OCI-LY3 (cell line): Measurements from ENCODE around the gene CEP41.

ENCODE experiments used
- H2AFZ ChIP-seq: fragments of 200-600, 300-600 bp; shearing (Covaris generic); 2 replicates; pipeline ENCODE4 v1.6.0; 2014; ENCODE audit warnings: antibody characterized with exemption, low read depth, low read length
- H3K27ac ChIP-seq: fragments of 200-600, 300-600 bp; sonication (generic); 2 replicates; pipeline ENCODE4 v1.5.1; 2014; ENCODE audit warnings: mild to moderate bottlenecking, low read length, moderate library complexity, mixed read lengths
- H3K27me3 ChIP-seq: fragments of 200-600, 300-600 bp; sonication (generic); 2 replicates; pipeline ENCODE4 v1.6.1; 2014; ENCODE audit warnings: low read depth, low read length, mixed read lengths
- H3K36me3 ChIP-seq: fragments of 200-600, 300-600 bp; sonication (generic); replicated peaks from 2 replicates; pipeline ENCODE3; 2014; ENCODE audit warnings: low read depth, low read length, mixed read lengths
- H3K4me1 ChIP-seq: fragments of 300-600, 200-600 bp; sonication (generic); 2 replicates; pipeline ENCODE4 v1.6.1; 2014; ENCODE audit warnings: low read length, mixed read lengths
- H3K4me2 ChIP-seq: fragments of 200-600, 300-600 bp; sonication (generic); 2 replicates; pipeline ENCODE4 v1.6.1; 2014; ENCODE audit warnings: low read length, mixed read lengths
- H3K4me3 ChIP-seq: fragments of 300-600, 200-600 bp; sonication (generic); 2 replicates; pipeline ENCODE4 v1.5.1; 2014; ENCODE audit warnings: antibody characterized with exemption, mild to moderate bottlenecking, low read length, moderate library complexity
- H3K79me2 ChIP-seq: fragments of 300-600, 200-600 bp; shearing (Covaris generic); 2 replicates; pipeline ENCODE4 v1.6.1; 2014; ENCODE audit warnings: mild to moderate bottlenecking, low read length, mixed read lengths
- H3K9ac ChIP-seq: fragments of 300-600, 200-600 bp; shearing (Covaris generic); 2 replicates; pipeline ENCODE4 v1.6.0; 2014; ENCODE audit warnings: mild to moderate bottlenecking, low read length, moderate library complexity
- H3K9me3 ChIP-seq: fragments of 200-600, 300-600 bp; shearing (Covaris generic); 2 replicates; pipeline ENCODE4 v1.6.1; 2014; ENCODE audit warnings: low read length, mixed read lengths; ENCODE audit not compliant: insufficient read depth
- H4K20me1 ChIP-seq: fragments of 200-600, 300-600 bp; sonication (generic); 2 replicates; pipeline ENCODE4 v1.6.1; 2016; ENCODE audit warnings: low read length, mixed read lengths; ENCODE audit not compliant: insufficient read depth
- CTCF ChIP-seq: fragments of 200-600, 300-600 bp; sonication (generic); IDR thresholded peaks from 2 replicates; pipeline ENCODE4 v1.5.1; 2014; ENCODE audit warnings: antibody characterized with exemption, low read length, low read depth
- EZH2phosphoT487 ChIP-seq: fragments of 200-600 bp; shearing (Covaris generic); IDR thresholded peaks from 2 replicates; pipeline ENCODE4 v1.6.1; 2018; ENCODE audit warnings: antibody characterized with exemption, mixed run types, low read depth

Gene CEP41

GRCh38 chr7:130352194-130353074 lies 88.4 kb downstream of the CEP41 start:
- Histone ChIP-seq H3K9ac (no peak overlapping the region), H3K79me2 (no peaks in the 10 kb centered on the region), H2AFZ (no peak overlapping the region), H3K4me1 (peaks cover 8% of the 10 kb centered on the region), H3K27ac (no peak overlapping the region), H3K9me3 (no peaks in the 10 kb centered on the region), H3K4me3 (no peak overlapping the region), H3K36me3 (no peaks in the 10 kb centered on the region), H4K20me1 (no peaks in the 10 kb centered on the region), H3K4me2 (no peak overlapping the region), H3K27me3 (no peaks in the 10 kb centered on the region; the same call in 1 of the 2 replicates)
- TF ChIP-seq CTCF (no peak), EZH2phosphoT487 (no peak)

GRCh38 chr7:130351791-130352090 lies 89.1 kb downstream of the CEP41 start:
- Histone ChIP-seq H3K79me2 (no peaks in the 10 kb centered on the region), H3K9me3 (no peaks in the 10 kb centered on the region), H3K36me3 (no peaks in the 10 kb centered on the region), H3K9ac (no peak overlapping the region), H4K20me1 (no peaks in the 10 kb centered on the region), H2AFZ (no peak overlapping the region), H3K27me3 (no peaks in the 10 kb centered on the region; the same call in 1 of the 2 replicates), H3K4me2 (no peak overlapping the region), H3K4me1 (peaks cover 8% of the 10 kb centered on the region), H3K4me3 (no peak overlapping the region), H3K27ac (no peak overlapping the region)
- TF ChIP-seq EZH2phosphoT487 (no peak), CTCF (no peak)

- Histone ChIP-seq H3K4me2 (no peak overlapping the region), H3K4me1 (peaks cover 8% of the 10 kb centered on the region), H3K9ac (no peak overlapping the region), H3K27ac (no peak overlapping the region), H3K9me3 (no peaks in the 10 kb centered on the region), H2AFZ (no peak overlapping the region), H3K4me3 (no peak overlapping the region), H3K79me2 (no peaks in the 10 kb centered on the region), H3K27me3 (no peaks in the 10 kb centered on the region; the same call in 1 of the 2 replicates), H4K20me1 (no peaks in the 10 kb centered on the region), H3K36me3 (no peaks in the 10 kb centered on the region)
- TF ChIP-seq CTCF (no peak), EZH2phosphoT487 (no peak)
Measured at GRCh38 chr7:130350945-130351790, 89.6 kb downstream of the CEP41 start.
